A549 treated with AZD9567 at 1 μM for 4 hours (cell line): ENCODE results near the gene P2RY11. TPM values are rescaled to one million over a fixed set of nuclear protein-coding genes. Genes with fewer than 3 reads are reported as not detected.

ENCODE experiments used
- total RNA-seq: library from RNA; stranded (reverse); fragments of 200-300 nt; extraction: Qiagen RNA extraction; gene quantifications from 5 replicates; pipeline ENCODE4 v1.2.3, GENCODE V29; 2022; ENCODE audit not compliant: insufficient read depth

Gene P2RY11, protein sequence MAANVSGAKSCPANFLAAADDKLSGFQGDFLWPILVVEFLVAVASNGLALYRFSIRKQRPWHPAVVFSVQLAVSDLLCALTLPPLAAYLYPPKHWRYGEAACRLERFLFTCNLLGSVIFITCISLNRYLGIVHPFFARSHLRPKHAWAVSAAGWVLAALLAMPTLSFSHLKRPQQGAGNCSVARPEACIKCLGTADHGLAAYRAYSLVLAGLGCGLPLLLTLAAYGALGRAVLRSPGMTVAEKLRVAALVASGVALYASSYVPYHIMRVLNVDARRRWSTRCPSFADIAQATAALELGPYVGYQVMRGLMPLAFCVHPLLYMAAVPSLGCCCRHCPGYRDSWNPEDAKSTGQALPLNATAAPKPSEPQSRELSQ
- 3.1 to 11.8 TPM (median 8.1 TPM) in 5 replicates for total RNA-seq

DNA sequence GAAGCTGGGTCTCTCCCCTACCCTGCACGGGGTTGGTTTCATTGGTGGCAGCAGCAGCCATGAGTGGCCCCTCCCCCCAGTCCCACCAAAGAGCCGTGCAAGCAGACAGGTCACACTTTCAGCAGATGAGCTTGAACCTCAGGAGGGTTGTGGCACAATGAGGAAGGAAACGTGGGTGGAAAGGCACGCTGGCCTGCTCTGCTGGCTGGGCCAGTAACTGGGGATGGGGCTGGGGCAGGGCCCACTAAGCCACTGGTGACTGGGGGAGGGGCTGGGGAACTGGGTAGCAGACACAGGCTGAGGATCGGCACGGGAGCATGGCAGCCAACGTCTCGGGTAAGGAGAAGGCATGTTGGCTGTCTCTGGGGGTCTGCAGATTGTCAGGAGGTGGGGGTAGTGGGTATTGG, at the start of gene P2RY11:
Gene P2RY11 (plus strand): TSS at position 289 of the 407 bp plus-strand sequence. CDS start 29 bp downstream, at position 318.

GRCh38 chr19:10085641-10086590, 25.6 kb upstream of the P2RY11 start, which contains the start of gene SHFL:
Gene SHFL, plus strand, starts transcription at chr19:10086317. Its CDS starts 111 bp downstream, at chr19:10086428.

DNA sequence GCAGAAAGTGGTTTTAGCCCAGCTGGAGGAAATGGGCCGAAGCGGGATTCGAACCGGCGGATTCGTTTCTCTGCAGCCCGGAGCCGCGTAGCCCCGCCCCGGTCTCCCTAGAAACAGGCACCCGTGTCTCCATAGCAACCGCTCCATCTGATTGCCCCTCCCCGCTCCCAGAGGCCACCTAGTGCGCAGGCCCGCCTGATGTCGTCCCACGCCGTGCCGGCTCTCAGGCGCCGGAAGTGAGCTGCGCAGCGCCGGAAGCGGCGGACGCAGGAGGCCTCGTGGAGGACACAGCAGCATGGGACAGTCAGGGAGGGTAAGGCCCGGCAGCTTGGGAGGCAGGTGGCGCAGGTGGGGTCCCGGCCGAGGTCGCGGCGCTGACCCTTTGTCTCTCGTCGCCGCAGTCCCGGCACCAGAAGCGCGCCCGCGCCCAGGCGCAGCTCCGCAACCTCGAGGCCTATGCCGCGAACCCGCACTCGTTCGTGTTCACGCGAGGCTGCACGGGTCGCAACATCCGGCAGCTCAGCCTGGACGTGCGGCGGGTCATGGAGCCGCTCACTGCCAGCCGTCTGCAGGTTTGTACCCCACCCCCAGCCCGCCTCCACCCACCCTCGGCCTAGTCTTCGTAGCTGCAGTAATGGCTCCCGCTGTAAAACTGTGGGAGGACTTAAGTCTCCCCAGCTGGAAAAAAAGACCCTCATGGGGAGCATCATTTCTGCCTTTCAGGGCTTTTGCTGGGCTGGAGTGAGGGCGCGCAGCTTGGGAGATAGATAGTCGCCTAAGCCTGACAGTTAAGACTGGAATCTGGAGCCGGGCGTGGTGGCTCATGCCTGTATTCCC, 5.2 kb upstream of the P2RY11 start, which contains the start of gene PPAN:
Gene PPAN (plus strand): TSS at position 263 of the 837 bp plus-strand sequence. CDS start 33 bp downstream, at position 296.

Other genes with a start within 250 kb of the P2RY11 start
- 4.4 to 10.5 TPM (median 9.8 TPM) in 5 replicates for gene OLFM2, start 175.2 kb upstream of the P2RY11 start, total RNA-seq
- gene COL5A3, start 101.2 kb upstream of the P2RY11 start, total RNA-seq, result 2.2 to 3.6 TPM (median 3.1 TPM) in 5 replicates
- gene RDH8, start 98.2 kb upstream of the P2RY11 start, total RNA-seq, result 0.16 to 0.24 TPM (median 0.18 TPM) in 4 of 5 replicates, not detected in the other
- 4.8 to 8.3 TPM (median 6.9 TPM) in 5 replicates for gene SHFL, start 25.4 kb upstream of the P2RY11 start, total RNA-seq
- 0.06 to 0.22 TPM (median 0.13 TPM) in 4 of 5 replicates, not detected in the other for gene ANGPTL6, start 9.0 kb upstream of the P2RY11 start, total RNA-seq
- 34.6 to 57.9 TPM (median 51.9 TPM) in 5 replicates for gene PPAN, start 5.3 kb upstream of the P2RY11 start, total RNA-seq
- 160 to 183 TPM (median 169 TPM) in 5 replicates for gene EIF3G, start 8.2 kb downstream of the P2RY11 start, total RNA-seq
- gene DNMT1, start 83.3 kb downstream of the P2RY11 start, total RNA-seq, result 62.9 to 71.3 TPM (median 69.5 TPM) in 5 replicates
- 0.57 to 1.6 TPM (median 0.65 TPM) in 5 replicates for gene S1PR2, start 119.6 kb downstream of the P2RY11 start, total RNA-seq
- gene MRPL4, start 140.5 kb downstream of the P2RY11 start, total RNA-seq, result 51.0 to 77.2 TPM (median 72.9 TPM) in 5 replicates
- gene ICAM1, start 159.4 kb downstream of the P2RY11 start, total RNA-seq, result 2.5 to 5.6 TPM (median 4.7 TPM) in 5 replicates
- 0.06 to 0.20 TPM (median 0.09 TPM) in 4 of 5 replicates, not detected in the other for gene ICAM4, start 175.3 kb downstream of the P2RY11 start, total RNA-seq
- 0.46 to 1.4 TPM (median 1.1 TPM) in 4 of 5 replicates, not detected in the other for gene ICAM5, start 178.3 kb downstream of the P2RY11 start, total RNA-seq
- 2.1 to 3.4 TPM (median 2.3 TPM) in 4 of 5 replicates, not detected in the other for gene ZGLP1, start 198.1 kb downstream of the P2RY11 start, total RNA-seq
- 19.6 to 34.8 TPM (median 31.5 TPM) in 5 replicates for gene FDX2, start 204.3 kb downstream of the P2RY11 start, total RNA-seq
- gene RAVER1, start 221.8 kb downstream of the P2RY11 start, total RNA-seq, result 20.7 to 30.9 TPM (median 30.4 TPM) in 5 replicates
- 7.2 to 9.2 TPM (median 9.2 TPM) in 5 replicates for gene ICAM3, start 227.9 kb downstream of the P2RY11 start, total RNA-seq